Measurements from ENCODE around the gene NUDT19.

DNA sequence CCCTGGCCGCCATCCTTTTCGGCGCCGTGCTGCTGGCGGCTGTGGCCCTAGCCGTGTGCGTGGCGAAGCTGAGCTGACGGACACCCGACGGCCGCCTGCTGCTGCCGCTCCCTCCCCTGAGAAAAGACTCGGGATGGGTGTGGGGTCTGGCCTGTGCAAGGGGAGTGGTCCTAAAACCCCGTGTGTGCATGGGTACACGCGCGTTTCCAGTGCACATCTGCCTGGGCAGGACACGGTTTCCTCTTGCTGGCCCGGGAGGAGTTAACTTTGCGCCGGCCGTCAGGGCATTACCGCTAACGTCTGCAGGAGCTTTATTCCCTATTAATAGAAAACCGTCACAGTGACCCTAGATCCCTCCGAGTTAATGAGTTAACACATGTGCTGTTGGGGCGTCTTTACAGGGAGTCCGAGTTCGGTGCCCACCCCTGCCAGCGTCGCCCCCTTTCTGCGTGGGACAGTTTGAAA, 14.7 kb upstream of the NUDT19 start:
- TF ChIP-seq ZNF548 (tag by site-specific recombination; IDR thresholded peaks at IDR 0.05) (no peak), RBAK (tag by site-specific recombination; IDR thresholded peaks at IDR 0.05) (no peak), ZNF791 (tag by site-specific recombination; IDR thresholded peaks at IDR 0.05) (no peak), ZBTB8A (tag by site-specific recombination; IDR thresholded peaks at IDR 0.05) (no peak), ZNF521 (tag by site-specific recombination; IDR thresholded peaks at IDR 0.05) (no peak)
- TF ChIP-seq, protein P1, sequence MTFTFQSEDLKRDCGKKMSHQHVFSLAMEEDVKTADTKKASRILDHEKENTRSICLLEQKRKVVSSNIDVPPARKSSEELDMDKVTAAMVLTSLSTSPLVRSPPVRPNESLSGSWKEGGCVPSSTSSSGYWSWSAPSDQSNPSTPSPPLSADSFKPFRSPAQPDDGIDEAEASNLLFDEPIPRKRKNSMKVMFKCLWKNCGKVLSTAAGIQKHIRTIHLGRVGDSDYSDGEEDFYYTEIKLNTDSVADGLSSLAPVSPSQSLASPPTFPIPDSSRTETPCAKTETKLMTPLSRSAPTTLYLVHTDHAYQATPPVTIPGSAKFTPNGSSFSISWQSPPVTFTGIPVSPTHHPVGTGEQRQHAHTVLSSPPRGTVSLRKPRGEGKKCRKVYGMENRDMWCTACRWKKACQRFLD (tag by site-specific recombination; IDR thresholded peaks at IDR 0.05) = no peak
- TF ChIP-seq, protein P2, sequence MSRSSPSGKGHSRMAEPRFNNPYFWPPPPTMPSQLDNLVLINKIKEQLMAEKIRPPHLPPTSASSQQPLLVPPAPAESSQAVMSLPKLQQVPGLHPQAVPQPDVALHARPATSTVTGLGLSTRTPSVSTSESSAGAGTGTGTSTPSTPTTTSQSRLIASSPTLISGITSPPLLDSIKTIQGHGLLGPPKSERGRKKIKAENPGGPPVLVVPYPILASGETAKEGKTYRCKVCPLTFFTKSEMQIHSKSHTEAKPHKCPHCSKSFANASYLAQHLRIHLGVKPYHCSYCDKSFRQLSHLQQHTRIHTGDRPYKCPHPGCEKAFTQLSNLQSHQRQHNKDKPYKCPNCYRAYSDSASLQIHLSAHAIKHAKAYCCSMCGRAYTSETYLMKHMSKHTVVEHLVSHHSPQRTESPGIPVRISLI (tag by site-specific recombination; IDR thresholded peaks at IDR 0.05) = no peak
- TF ChIP-seq, protein P3, sequence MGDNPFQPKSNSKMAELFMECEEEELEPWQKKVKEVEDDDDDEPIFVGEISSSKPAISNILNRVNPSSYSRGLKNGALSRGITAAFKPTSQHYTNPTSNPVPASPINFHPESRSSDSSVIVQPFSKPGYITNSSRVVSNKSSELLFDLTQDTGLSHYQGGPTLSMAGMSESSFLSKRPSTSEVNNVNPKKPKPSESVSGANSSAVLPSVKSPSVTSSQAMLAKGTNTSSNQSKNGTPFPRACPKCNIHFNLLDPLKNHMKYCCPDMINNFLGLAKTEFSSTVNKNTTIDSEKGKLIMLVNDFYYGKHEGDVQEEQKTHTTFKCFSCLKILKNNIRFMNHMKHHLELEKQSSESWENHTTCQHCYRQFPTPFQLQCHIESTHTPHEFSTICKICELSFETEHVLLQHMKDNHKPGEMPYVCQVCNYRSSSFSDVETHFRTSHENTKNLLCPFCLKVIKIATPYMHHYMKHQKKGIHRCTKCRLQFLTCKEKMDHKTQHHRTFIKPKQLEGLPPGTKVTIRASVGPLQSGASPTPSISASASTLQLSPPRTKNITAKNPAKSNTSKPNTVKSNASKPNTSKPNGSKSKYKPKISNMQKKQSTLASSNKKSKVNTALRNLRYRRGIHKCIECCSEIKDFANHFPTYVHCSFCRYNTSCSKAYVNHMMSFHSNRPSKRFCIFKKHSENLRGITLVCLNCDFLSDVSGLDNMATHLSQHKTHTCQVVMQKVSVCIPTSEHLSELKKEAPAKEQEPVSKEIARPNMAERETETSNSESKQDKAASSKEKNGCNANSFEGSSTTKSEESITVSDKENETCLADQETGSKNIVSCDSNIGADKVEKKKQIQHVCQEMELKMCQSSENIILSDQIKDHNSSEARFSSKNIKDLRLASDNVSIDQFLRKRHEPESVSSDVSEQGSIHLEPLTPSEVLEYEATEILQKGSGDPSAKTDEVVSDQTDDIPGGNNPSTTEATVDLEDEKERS (tag by site-specific recombination; IDR thresholded peaks at IDR 0.05) = no peak
- TF ChIP-seq, protein P4, sequence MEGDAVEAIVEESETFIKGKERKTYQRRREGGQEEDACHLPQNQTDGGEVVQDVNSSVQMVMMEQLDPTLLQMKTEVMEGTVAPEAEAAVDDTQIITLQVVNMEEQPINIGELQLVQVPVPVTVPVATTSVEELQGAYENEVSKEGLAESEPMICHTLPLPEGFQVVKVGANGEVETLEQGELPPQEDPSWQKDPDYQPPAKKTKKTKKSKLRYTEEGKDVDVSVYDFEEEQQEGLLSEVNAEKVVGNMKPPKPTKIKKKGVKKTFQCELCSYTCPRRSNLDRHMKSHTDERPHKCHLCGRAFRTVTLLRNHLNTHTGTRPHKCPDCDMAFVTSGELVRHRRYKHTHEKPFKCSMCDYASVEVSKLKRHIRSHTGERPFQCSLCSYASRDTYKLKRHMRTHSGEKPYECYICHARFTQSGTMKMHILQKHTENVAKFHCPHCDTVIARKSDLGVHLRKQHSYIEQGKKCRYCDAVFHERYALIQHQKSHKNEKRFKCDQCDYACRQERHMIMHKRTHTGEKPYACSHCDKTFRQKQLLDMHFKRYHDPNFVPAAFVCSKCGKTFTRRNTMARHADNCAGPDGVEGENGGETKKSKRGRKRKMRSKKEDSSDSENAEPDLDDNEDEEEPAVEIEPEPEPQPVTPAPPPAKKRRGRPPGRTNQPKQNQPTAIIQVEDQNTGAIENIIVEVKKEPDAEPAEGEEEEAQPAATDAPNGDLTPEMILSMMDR (tag by site-specific recombination; IDR thresholded peaks at IDR 0.05) = no peak

All from HEK293 (cell line).